ENCODE results near the gene C2orf49. TPM values are rescaled to one million over a fixed set of nuclear protein-coding genes. Genes with fewer than 3 reads are reported as not detected.
A peak's percentile ranks its signal among the peaks of the same experiment; 100 is the strongest.

Gene C2orf49
- total and polyA plus RNA-seq, 10 of the 15 experiments (the other 5 are each of a cell fraction or from before 2014, with no cell fraction given), result 7.2 to 24.2 (median 15.5) TPM

GRCh38 chr2:105373895-105374401 is 36.6 kb downstream of the C2orf49 start (continued):
- TF ChIP-seq CEBPZ (IDR thresholded peaks at IDR 0.05; ENCODE audit: low read depth, low read length) (no peak), NBN (IDR thresholded peaks at IDR 0.05) (no peak), ZBTB11 (CRISPR knock-in tag; IDR thresholded peaks at IDR 0.05) (no peak), MYC (IDR thresholded peaks at IDR 0.05; ENCODE audit: insufficient read depth, insufficient read length, insufficient replicate concordance, low read length, severe bottlenecking) (no peak), SREBF2 (IDR thresholded peaks at IDR 0.05; ENCODE audit: low read length) (no peak), IRF4 (IDR thresholded peaks at IDR 0.05; ENCODE audit: low read depth, low read length) (no peak), NFYB (IDR thresholded peaks at IDR 0.05; ENCODE audit: insufficient read depth, low read depth, low read length) (no peak), ATF2 (IDR thresholded peaks at IDR 0.05; ENCODE audit: low read length) (no peak), IKZF2 (IDR thresholded peaks at IDR 0.05) (no peak), YBX1 (IDR thresholded peaks at IDR 0.05) (no peak), HDGF (IDR thresholded peaks at IDR 0.05) (no peak), EP300 (IDR thresholded peaks at IDR 0.05; ENCODE audit: borderline replicate concordance in 1 of 2, control insufficient read depth in 1 of 2, low read depth in 2 of 2, low read length in 2 of 2) (peak in 1 of 2 experiments; percentile 42; a peak in 1 of 4 replicates), SP1 (IDR thresholded peaks at IDR 0.05; ENCODE audit: low read depth, low read length) (peak; percentile 10), GATAD2B (conservative IDR thresholded peaks at IDR 0.05; ENCODE audit: low read depth) (no peak), BCL3 (IDR thresholded peaks at IDR 0.05; ENCODE audit: borderline replicate concordance, insufficient read depth, low read depth, low read length, poor library complexity, severe bottlenecking) (no peak), MLLT1 (IDR thresholded peaks at IDR 0.05) (peak; percentile 69), SRF (IDR thresholded peaks at IDR 0.05; ENCODE audit: low read depth in 2 of 2, low read length in 2 of 2) (no peak)

Data from GM12878 (cell line).